PC-3 (cell line): Measurements from ENCODE around the gene CRELD2. TPM values are rescaled to one million over a fixed set of nuclear protein-coding genes. Genes with fewer than 3 reads are reported as not detected.

Source experiments
- ATAC-seq: fragments of 200-7000 bp; cut with Tn5 transposase; 2 replicates; pipeline ENCODE4 v1.9.1; 2020; ENCODE audit warnings: mild to moderate bottlenecking, moderate library complexity
- BruUV-seq: library from RNA; stranded (reverse); fragments of 400-500 nt; replicated peaks from 2 replicates; lab custom pipeline; 2021; lab: Mats Ljungman, UMichigan
- CTCF ChIA-PET: fragments of 300-600 bp; sonication (Branson Sonifier 250); formaldehyde crosslinking; loops from one replicate; lab custom pipeline; 2022; ENCODE audit warnings: antibody characterized with exemption; lab: Charles Lee
- POLR2A ChIA-PET: fragments of 300-600 bp; sonication (Branson Sonifier 250); formaldehyde crosslinking; loops from one replicate; lab custom pipeline; 2022; ENCODE audit warnings: antibody characterized with exemption; ENCODE audit not compliant: unreplicated experiment; lab: Charles Lee
- DNase-seq: peaks from one replicate; pipeline ENCODE4 v3.0.0-alpha.2; 2015
- H2AFZ ChIP-seq: fragments of 300-600 bp; sonication (generic); 2 replicates; pipeline ENCODE4 v1.6.0; 2016; ENCODE audit warnings: antibody characterized with exemption, low read length
- H3F3A ChIP-seq: fragments of 300-600 bp; sonication (generic); one replicate; pipeline ENCODE4 v1.6.0; 2017; ENCODE audit warnings: antibody characterized with exemption, low read length, control low read depth, mild to moderate bottlenecking; ENCODE audit not compliant: unreplicated experiment
- H3K27ac ChIP-seq: fragments of 300-600 bp; sonication (generic); 2 replicates; pipeline ENCODE4 v1.5.1; 2016; ENCODE audit warnings: mild to moderate bottlenecking, low read length
- H3K27me3 ChIP-seq: fragments of 300-600 bp; sonication (generic); 2 replicates; pipeline ENCODE4 v1.6.1; 2016; ENCODE audit warnings: low read length, mixed read lengths
- H3K36me3 ChIP-seq: fragments of 300-600 bp; sonication (generic); 2 replicates; pipeline ENCODE4 v1.6.1; 2016; ENCODE audit warnings: low read depth, mixed run types, low read length, mixed read lengths
- H3K4me1 ChIP-seq: fragments of 300-600 bp; sonication (generic); 2 replicates; pipeline ENCODE4 v1.5.1; 2016; ENCODE audit warnings: low read length; ENCODE audit not compliant: insufficient read depth
- H3K4me2 ChIP-seq: fragments of 300-600 bp; sonication (generic); 2 replicates; pipeline ENCODE4 v1.6.0; 2016; ENCODE audit warnings: low read length
- H3K4me3 ChIP-seq: fragments of 300-600 bp; sonication (generic); 2 replicates; pipeline ENCODE4 v1.5.1; 2016; ENCODE audit warnings: mild to moderate bottlenecking, low read length, mixed read lengths
- H3K79me2 ChIP-seq: fragments of 300-600 bp; sonication (generic); 2 replicates; pipeline ENCODE4 v1.6.1; 2017; ENCODE audit warnings: low read length, mixed read lengths
- H3K9ac ChIP-seq: fragments of 300-600 bp; sonication (generic); 2 replicates; pipeline ENCODE4 v1.6.0; 2016; ENCODE audit warnings: mild to moderate bottlenecking, low read length
- H3K9me2 ChIP-seq: fragments of 300-600 bp; sonication (generic); replicated peaks from 2 replicates; pipeline ENCODE4 v1.6.1; 2016; ENCODE audit warnings: mixed run types, low read length, mixed read lengths
- H3K9me3 ChIP-seq: fragments of 300-600 bp; sonication (generic); 2 replicates; pipeline ENCODE4 v1.6.1; 2016; ENCODE audit warnings: low read length, mixed read lengths
- H4K20me1 ChIP-seq: fragments of 300-600 bp; sonication (generic); 2 replicates; pipeline ENCODE4 v1.6.1; 2016; ENCODE audit warnings: low read length, mixed read lengths
- EZH2 ChIP-seq: fragments of 300-600 bp; sonication (generic); IDR thresholded peaks from one replicate; pipeline ENCODE4 v1.6.1; 2017; ENCODE audit warnings: antibody characterized with exemption, mild to moderate bottlenecking, low read length; ENCODE audit not compliant: unreplicated experiment
- EZH2phosphoT487 ChIP-seq: fragments of 300-600 bp; sonication (generic); IDR thresholded peaks from 2 replicates; pipeline ENCODE4 v1.6.1; 2018; ENCODE audit warnings: mild to moderate bottlenecking, antibody characterized with exemption, low read length, borderline replicate concordance
- intact Hi-C: fragments of 100-400 bp; cut with micrococcal nuclease; formaldehyde crosslinking; loops from 2 replicates; pipeline ENCODE4 v1.9.0; 2023
- total RNA-seq: library from RNA; depleted of rRNA; stranded (reverse); fragments of >200 nt; gene quantifications from 2 replicates; pipeline ENCODE4 v1.2.3, GENCODE V29; 2014
- TF ChIP-seq, protein P1 (sequence below): fragments of 300-600 bp; sonication (generic); conservative IDR thresholded peaks from 2 replicates; pipeline ENCODE4 v1.5.1; 2017; ENCODE audit warnings: antibody characterized with exemption, low read depth, mild to moderate bottlenecking, low read length

Gene CRELD2
- total RNA-seq, 1 experiment from 2014 or later = 71.3 TPM

DNA sequence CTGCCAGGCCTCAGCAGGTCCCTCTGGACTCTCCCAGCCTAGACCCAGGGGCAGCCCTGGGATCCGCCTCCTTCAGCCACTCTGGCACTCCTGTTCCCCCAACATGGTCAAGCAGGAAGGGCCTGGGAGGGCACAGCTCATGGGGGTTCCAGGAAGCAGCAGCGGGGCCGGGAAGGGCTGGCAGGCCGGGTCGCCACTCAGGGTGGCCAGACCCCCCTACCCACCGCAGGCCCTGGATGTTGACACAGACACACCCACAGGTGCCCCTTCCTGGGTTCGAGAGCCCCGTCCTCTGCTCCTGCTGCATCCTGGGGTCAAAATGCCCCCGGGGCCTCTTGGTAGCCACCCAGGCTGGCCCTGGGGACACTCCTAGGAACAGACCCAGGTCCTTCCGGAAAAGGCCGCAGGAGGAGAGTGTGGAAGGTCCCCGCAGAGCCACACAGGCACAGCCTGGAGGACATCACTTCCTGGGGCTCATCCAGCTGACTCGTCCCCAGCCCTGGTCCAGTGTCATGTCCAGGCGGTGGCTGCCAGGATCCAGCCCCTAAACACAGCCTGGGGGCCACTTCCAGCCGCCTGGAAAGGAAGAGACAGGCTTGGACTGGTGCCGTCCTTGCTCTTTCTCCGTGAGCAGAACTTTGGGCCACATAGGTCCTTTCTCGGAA is 35.4 kb downstream of the CRELD2 start:
- ChIA-PET POLR2A (no interaction called here), CTCF (no interaction called here)

DNA sequence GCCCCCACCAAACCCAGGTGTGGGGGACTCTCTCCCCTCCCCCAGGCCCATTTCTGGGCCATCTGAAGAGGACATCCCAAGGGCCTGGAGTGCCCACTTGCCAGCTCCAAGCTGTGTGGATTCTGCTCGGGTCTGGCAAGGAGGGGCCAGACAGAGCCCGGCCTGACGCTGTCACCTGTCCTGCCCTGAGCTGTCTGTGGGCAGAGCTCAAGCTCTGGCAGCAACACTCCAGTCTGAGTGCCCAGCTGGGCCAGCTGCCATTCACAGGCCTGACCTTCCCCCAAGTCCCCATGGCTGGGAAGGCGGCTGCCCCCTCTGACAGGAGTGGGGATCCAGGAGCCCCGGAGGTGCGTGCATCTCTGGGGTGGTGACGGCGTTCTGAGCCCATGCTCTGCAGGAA is 35.9 kb downstream of the CRELD2 start:
- Histone ChIP-seq H3K4me1 (peaks cover 37% of the 10 kb centered on the region), H3K4me2 (no peak overlapping the region), H3K9me2 (no peaks in the 10 kb centered on the region), H3F3A (no peaks in the 10 kb centered on the region), H3K27me3 (no peaks in the 10 kb centered on the region), H3K9me3 (no peaks in the 10 kb centered on the region), H4K20me1 (no peaks in the 10 kb centered on the region), H3K27ac (no peak overlapping the region), H3K4me3 (no peak overlapping the region), H2AFZ (no peak overlapping the region), H3K9ac (no peak overlapping the region), H3K79me2 (no peaks in the 10 kb centered on the region), H3K36me3 (no peaks in the 10 kb centered on the region)
- no peak for DNase-seq
- TF ChIP-seq, protein P1, sequence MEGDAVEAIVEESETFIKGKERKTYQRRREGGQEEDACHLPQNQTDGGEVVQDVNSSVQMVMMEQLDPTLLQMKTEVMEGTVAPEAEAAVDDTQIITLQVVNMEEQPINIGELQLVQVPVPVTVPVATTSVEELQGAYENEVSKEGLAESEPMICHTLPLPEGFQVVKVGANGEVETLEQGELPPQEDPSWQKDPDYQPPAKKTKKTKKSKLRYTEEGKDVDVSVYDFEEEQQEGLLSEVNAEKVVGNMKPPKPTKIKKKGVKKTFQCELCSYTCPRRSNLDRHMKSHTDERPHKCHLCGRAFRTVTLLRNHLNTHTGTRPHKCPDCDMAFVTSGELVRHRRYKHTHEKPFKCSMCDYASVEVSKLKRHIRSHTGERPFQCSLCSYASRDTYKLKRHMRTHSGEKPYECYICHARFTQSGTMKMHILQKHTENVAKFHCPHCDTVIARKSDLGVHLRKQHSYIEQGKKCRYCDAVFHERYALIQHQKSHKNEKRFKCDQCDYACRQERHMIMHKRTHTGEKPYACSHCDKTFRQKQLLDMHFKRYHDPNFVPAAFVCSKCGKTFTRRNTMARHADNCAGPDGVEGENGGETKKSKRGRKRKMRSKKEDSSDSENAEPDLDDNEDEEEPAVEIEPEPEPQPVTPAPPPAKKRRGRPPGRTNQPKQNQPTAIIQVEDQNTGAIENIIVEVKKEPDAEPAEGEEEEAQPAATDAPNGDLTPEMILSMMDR = no peak
- TF ChIP-seq EZH2phosphoT487 (no peak), EZH2 (no peak)
- BruUV-seq = no TSS peak
- no peak for ATAC-seq
- ChIA-PET CTCF (no interaction called here), POLR2A (no interaction called here)
- intact Hi-C loops = no loop called here

More for the DNA sequence above, 35.4 kb downstream of the CRELD2 start:
- H3K9me2 ChIP-seq = no peaks in the 10 kb centered on the region
- ATAC-seq = no peak
- no peaks in the 10 kb centered on the region for H3K36me3 ChIP-seq
- H2AFZ ChIP-seq = no peak overlapping the region
- BruUV-seq = no TSS peak
- H3K79me2 ChIP-seq = no peaks in the 10 kb centered on the region
- no peaks in the 10 kb centered on the region for H4K20me1 ChIP-seq
- intact Hi-C loops = no loop called here
- peaks cover 37% of the 10 kb centered on the region for H3K4me1 ChIP-seq
- H3F3A ChIP-seq = no peaks in the 10 kb centered on the region
- no peak for DNase-seq
- no peak overlapping the region for H3K4me3 ChIP-seq
- no peak overlapping the region for H3K27ac ChIP-seq
- no peak overlapping the region for H3K9ac ChIP-seq
- no peak overlapping the region for H3K4me2 ChIP-seq
- no peak for TF ChIP-seq EZH2
- TF ChIP-seq, protein P1 = no peak
- H3K27me3 ChIP-seq = no peaks in the 10 kb centered on the region
- H3K9me3 ChIP-seq = no peaks in the 10 kb centered on the region

DNA sequence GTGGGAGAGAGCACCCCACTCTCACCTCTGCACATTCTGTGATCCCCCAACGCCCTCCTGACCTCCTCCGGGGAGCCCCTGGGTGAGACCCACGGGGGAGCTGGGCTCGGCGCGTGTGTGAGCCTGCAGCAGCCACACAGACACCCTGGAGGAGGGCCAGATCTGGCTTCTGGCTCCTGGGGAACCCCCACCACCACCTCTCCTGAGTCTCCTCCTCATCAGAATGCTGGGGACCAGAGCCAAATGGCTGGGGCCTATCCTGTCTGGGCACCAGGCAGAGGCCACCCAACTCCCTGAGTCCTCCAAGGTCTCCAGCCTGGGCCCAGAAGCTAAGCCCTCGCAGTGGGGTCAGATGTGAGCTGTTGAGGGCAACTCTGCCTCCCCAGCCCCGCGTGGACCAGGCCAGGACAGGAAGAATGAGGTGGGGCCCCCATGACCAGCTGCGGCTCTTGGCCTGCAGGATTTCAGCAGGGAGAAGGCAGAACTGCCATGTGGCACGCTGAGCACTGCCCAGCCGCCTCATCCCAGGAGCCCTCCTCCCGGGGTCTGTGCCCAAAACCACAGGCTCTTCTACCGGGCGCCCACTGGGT is 36.7 kb downstream of the CRELD2 start:
- Histone ChIP-seq H3K4me2 (no peak overlapping the region), H3F3A (no peaks in the 10 kb centered on the region), H3K4me1 (peaks cover 32% of the 10 kb centered on the region), H3K9me3 (no peaks in the 10 kb centered on the region), H3K36me3 (no peaks in the 10 kb centered on the region), H3K79me2 (no peaks in the 10 kb centered on the region), H3K9ac (no peak overlapping the region), H2AFZ (no peak overlapping the region), H3K27ac (no peak overlapping the region), H3K4me3 (no peak overlapping the region), H3K9me2 (no peaks in the 10 kb centered on the region), H3K27me3 (no peaks in the 10 kb centered on the region), H4K20me1 (no peaks in the 10 kb centered on the region)
- intact Hi-C loops = no loop called here
- DNase-seq = no peak
- ChIA-PET POLR2A (no interaction called here), CTCF (no interaction called here)
- no TSS peak for BruUV-seq
- no peak for ATAC-seq
- TF ChIP-seq EZH2 (no peak), EZH2phosphoT487 (no peak)
- TF ChIP-seq, protein P1 = no peak
